Fibroblast of the conjunctiva (primary cell): Measurements from ENCODE around the gene CHD6.

Source experiments
- DNase-seq: peaks from one replicate; pipeline ENCODE4 v3.0.0-alpha.2; 2010; ENCODE audit warnings: low read depth

The CHD6 gene

GRCh38 chr20:41425180-41425884 is 192.8 kb downstream of the CHD6 start:
- DNase-seq, result no peak

- peak; percentile 16 for DNase-seq
Measured at GRCh38 chr20:41424546-41424945, 193.6 kb downstream of the CHD6 start.

- no peak for DNase-seq
Measured at GRCh38 chr20:41424011-41424410, 194.2 kb downstream of the CHD6 start.

GRCh38 chr20:41422953-41423352 is 195.2 kb downstream of the CHD6 start:
- peak; percentile 35 for DNase-seq

GRCh38 chr20:41418739-41419293 is 199.4 kb downstream of the CHD6 start:
- DNase-seq, result no peak

GRCh38 chr20:41418031-41418430 is 200.1 kb downstream of the CHD6 start:
- no peak for DNase-seq

- DNase-seq, result no peak
Measured at GRCh38 chr20:41415191-41415590, 203.0 kb downstream of the CHD6 start.

- no peak for DNase-seq
Measured at GRCh38 chr20:41413169-41413568, 205.0 kb downstream of the CHD6 start.

- no peak for DNase-seq
Measured at GRCh38 chr20:41412324-41413120, 205.7 kb downstream of the CHD6 start.

GRCh38 chr20:41411391-41411847 is 206.8 kb downstream of the CHD6 start:
- DNase-seq, result no peak

- no peak for DNase-seq
Measured at GRCh38 chr20:41408986-41409385, 209.2 kb downstream of the CHD6 start.

GRCh38 chr20:41408156-41408794 is 209.9 kb downstream of the CHD6 start:
- no peak for DNase-seq

- no peak for DNase-seq
Measured at GRCh38 chr20:41407607-41408006, 210.6 kb downstream of the CHD6 start.

- DNase-seq, result no peak
Measured at GRCh38 chr20:41406896-41407444, 211.2 kb downstream of the CHD6 start.

GRCh38 chr20:41406353-41406752 is 211.8 kb downstream of the CHD6 start:
- no peak for DNase-seq

GRCh38 chr20:41405436-41405835 is 212.7 kb downstream of the CHD6 start:
- DNase-seq, result no peak

GRCh38 chr20:41403604-41404003 is 214.6 kb downstream of the CHD6 start:
- no peak for DNase-seq

- DNase-seq, result peak; percentile 27
Measured at GRCh38 chr20:41398408-41398807, 219.8 kb downstream of the CHD6 start.

GRCh38 chr20:41395667-41396664 is 222.2 kb downstream of the CHD6 start:
- DNase-seq, result no peak

GRCh38 chr20:41394931-41395666 is 223.1 kb downstream of the CHD6 start:
- DNase-seq, result no peak
